Anterior cingulate cortex (tissue), 58 donors: ENCODE measurements around the gene MAG.
"Not testable (repeated sequence)": the region's sequence is repeated elsewhere in the genome, so short reads cannot be mapped to it uniquely, and the experiment has no call there.

ENCODE experiments used
- DNase-seq, 58 donors: peaks; one replicate each; lab custom pipeline; 2025; lab: John Stamatoyannopoulos, UW

Gene MAG

DNA sequence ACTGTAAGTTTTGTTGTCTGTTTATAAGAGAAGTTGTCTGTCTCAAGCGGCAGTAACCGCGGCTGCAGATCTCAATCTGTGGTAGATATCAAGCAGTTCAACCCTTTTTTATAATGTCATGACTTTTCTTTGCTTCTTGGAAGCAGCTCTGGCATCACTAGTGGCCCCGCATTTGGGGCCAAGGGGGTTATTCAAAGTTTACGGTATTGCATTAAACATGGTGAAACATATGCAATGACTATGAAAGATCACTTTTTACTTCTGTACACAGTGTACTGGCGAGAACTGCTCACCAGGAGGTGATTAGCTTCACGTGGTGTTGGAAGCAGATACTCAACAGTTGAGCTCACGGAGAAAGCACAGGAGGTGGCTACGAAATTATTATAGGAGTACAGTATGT is 61.7 kb downstream of the MAG start:
- DNase-seq: no peak

DNA sequence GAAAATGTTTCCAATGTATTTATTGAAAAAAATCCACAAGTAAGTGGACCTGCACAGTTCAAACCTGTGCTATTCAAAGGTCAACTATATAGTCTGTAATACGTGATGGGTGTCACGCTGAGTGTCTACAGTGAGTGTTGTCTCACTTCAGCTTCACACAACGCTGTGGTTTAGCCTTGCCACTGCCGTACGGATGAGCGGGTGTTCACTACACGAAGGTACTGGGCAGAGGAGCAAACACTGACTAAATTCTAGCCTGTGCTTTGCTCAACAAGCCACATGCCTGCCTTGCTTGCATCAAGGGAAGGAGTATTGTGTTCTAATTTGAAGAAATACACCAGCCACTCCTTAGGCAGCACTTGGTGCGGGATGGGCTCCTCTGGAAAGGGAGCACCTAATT is 62.9 kb downstream of the MAG start:
- DNase-seq: no peak

- no peak for DNase-seq
Observed at GRCh38 chr19:35355791-35356460, 64.0 kb downstream of the MAG start.

DNA sequence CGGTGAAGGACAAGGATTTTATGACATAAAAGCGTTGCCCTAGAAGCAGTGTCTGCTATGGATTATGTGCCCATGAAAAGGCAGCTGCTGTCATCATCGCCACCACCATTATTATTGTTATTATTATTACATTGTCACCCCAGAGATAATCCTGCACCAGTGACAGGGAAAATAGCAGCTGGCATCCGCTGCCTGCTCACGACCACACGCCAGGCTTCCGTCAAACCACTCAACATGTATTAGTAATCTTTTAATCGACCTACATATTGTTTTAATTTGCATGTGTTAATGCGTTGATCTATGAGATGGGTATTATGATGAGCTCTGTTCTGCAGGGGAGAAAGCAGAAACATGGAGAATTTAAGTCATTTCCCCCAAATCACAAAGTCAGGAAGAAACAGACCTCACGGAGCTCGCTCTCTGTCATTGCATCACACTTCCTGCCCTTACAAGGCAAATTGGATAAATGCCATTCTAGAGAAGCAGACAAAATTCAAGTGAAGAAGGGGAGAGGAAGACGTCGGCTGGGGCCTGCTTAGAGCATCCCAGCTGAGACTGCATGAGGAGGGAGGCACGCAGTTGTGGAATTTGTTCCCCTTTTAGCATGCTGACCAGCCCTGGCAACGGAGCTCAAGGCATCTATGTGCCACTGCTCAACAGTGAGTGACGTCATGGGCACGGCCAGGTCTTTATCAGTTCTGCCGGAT is 66.1 kb downstream of the MAG start, which contains the start of gene FFAR3:
Gene FFAR3, plus strand, starts transcription at position 594 of the 707 bp plus-strand sequence. CDS start 431 bp downstream, outside the sequence.
- DNase-seq: peak in 8 of 58 donors; percentile 1 to 36 (median 12)

- DNase-seq: not testable (repeated sequence)
Observed at GRCh38 chr19:35358834-35359233, 66.9 kb downstream of the MAG start.

DNA sequence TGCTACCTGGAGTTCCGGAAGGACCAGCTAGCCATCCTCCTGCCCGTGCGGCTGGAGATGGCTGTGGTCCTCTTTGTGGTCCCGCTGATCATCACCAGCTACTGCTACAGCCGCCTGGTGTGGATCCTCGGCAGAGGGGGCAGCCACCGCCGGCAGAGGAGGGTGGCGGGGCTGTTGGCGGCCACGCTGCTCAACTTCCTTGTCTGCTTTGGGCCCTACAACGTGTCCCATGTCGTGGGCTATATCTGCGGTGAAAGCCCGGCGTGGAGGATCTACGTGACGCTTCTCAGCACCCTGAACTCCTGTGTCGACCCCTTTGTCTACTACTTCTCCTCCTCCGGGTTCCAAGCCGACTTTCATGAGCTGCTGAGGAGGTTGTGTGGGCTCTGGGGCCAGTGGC is 67.4 kb downstream of the MAG start:
- DNase-seq: not testable (repeated sequence)

GRCh38 chr19:35360081-35360480 is 68.1 kb downstream of the MAG start:
- not testable (repeated sequence) for DNase-seq

DNA sequence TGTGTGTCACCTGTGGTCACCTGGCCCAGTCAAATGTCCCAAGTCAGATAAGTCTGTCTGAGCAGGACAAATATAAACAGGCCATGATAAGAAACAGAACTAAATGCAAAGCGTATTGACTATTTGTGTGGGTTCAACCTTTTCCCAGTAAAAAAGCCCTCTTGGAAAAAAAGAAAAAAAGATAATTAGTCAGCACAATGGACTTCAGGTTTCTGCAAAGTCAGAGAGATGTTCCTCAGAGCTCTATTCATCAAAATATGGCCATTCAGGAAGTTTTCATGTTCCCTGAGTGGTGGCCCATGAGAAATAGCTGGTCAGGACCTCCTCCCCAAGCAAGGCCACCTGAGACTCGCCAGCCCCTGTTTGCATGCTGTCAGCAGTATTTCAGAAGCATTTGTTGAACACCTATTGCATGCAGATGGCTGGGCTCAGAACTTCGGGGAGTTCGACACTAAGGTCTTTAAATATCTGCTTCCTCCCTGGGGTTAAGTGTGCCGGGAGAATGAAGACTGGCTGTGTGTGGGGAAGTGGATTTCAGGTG is 69.0 kb downstream of the MAG start:
- DNase-seq: no peak

DNA sequence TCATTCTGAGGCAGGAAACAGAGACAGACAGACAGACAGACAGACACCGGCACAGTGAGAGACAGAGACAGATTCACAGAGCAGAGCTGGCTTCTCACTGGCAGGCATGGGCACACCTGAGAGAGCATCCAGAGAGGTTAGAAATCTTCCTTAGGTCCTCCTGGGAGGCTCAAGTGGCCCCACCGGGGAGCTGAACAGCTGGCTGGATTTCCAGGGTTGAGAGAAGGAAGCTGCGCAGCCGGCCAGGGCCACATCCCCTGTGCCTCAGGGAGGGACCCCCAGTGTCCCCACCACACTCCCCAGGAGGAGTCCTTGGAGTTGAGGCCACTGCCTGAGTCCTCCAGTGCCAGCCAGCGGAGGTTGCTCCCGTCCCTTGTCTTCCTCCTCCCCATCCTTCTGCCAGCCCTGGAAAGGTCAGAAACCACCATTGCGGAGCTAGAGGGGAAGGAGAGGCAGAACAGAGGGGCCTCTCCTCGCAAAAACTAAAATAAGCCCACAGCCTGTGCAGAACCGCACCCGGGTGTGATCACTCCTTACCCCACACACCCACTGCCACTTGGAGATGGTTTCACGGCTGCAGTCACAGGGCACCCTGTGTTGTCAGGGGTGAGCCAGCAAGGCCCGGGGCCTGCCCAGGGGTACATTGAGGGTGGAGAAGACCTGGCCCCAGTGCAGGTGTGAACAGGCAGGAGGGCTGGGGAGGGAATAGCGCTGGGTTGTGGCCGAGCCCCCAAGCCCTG is 70.5 kb downstream of the MAG start:
- no peak for DNase-seq

- no peak for DNase-seq
Observed at GRCh38 chr19:35363001-35363590, 71.1 kb downstream of the MAG start.
